HUES64 (cell line): Measurements from ENCODE around the gene SBF2. TPM values are rescaled to one million over a fixed set of nuclear protein-coding genes. Genes with fewer than 3 reads are reported as not detected.

Experiments
- H3K27ac ChIP-seq: 2 replicates; pipeline ENCODE4 v1.7.0; 2013; ENCODE audit warnings: low read depth, low read length, inconsistent platforms
- H3K27me3 ChIP-seq: 2 replicates; pipeline ENCODE4 v1.6.1; 2013; ENCODE audit warnings: mild to moderate bottlenecking, low read length; ENCODE audit not compliant: insufficient read depth
- H3K36me3 ChIP-seq: 2 replicates; pipeline ENCODE4 v1.6.1; 2013; ENCODE audit warnings: mild to moderate bottlenecking, low read length; ENCODE audit not compliant: insufficient read depth
- H3K4me1 ChIP-seq: 2 replicates; pipeline ENCODE4 v1.6.1; 2013; ENCODE audit warnings: mild to moderate bottlenecking, low read length, moderate library complexity; ENCODE audit not compliant: insufficient read depth
- H3K4me3 ChIP-seq: 2 replicates; pipeline ENCODE4 v1.5.1; 2013; ENCODE audit warnings: mild to moderate bottlenecking, low read length, moderate library complexity
- H3K9ac ChIP-seq: 2 replicates; pipeline ENCODE4 v1.6.1; 2013; ENCODE audit warnings: mild to moderate bottlenecking, low read depth, low read length
- H3K9me3 ChIP-seq: 2 replicates; pipeline ENCODE4 v1.6.1; 2013; ENCODE audit warnings: low read depth, low read length; ENCODE audit not compliant: insufficient read depth
- WGBS: fragments of 150-250, 120-280 bp; methylation state at CpG from one replicate; pipeline ENCODE4 v1.1.7; 2013; ENCODE audit warnings: missing lambda C conversion rate; 5-methylcytosine and 5-hydroxymethylcytosine counted together
- polyA plus RNA-seq, 2 experiments: library from polyadenylated mRNA; stranded (reverse); fragments of 50-300 nt; gene quantifications; one replicate each; pipeline ENCODE4 v1.2.3, GENCODE V29; 2013

SBF2 gene
- 17.3 TPM for polyA plus RNA-seq (2013, experiment 1 of 2)
- polyA plus RNA-seq (2013, experiment 2 of 2) = 19.6 TPM

GRCh38 chr11:10293423-10294289, at the start of gene SBF2:
TSS of gene SBF2 (minus strand) at chr11:10294219. CDS start at chr11:10294069, 150 bp downstream.
- WGBS = under 1% methylated on average over 81 of the region's 81 CpGs
- peaks cover 13% of the 10 kb centered on the region; the same call in 1 of the 2 replicates for H3K27me3 ChIP-seq
- peak within 1 kb of the TSS; percentile 94 for H3K27ac ChIP-seq
- peak within 1 kb of the TSS; percentile 79 for H3K4me3 ChIP-seq
- peaks cover 28% of the 10 kb centered on the region for H3K4me1 ChIP-seq
- H3K9me3 ChIP-seq = no peaks in the 10 kb centered on the region
- H3K36me3 ChIP-seq = no peaks in the 10 kb centered on the region
- H3K9ac ChIP-seq = peak within 1 kb of the TSS; percentile 86

DNA sequence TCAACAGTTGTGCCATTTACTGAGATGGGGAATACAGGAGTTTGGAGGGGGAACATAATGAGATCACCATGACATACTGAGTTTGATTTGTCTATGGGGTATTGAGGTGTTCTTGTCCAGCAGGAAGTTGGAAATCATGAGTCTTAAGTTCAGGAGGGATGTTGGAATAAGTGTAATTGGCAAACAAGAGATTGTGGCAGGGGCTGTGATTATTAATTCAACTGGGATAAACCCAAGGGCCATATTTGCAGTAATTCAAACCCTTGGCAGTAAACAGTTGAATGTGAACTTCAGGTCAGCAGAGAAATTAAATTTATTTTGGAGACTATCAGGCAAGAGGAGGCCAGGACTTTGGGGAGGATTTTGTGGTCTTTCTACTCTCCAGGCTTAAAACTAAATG, 44.3 kb upstream of the SBF2 start:
- no peak overlapping the region for H3K9ac ChIP-seq

DNA sequence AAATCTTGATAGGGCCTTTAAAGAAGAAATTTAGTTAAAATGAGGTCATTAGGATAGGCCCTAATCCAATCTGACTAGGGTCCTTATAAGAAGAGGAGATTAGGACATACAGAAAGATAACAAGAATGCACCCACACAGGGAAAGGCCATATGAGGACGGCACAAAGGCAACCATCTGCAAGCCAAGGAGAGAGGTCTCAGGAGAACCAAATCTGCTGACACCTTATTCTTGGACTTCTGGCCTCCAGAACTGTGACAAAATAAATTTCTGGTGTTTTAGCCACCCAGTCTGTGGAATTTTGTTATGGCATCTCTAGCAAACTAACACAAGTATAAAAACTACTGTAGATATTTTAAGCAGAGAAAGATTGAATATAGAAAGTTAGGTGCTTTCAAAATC, 39.5 kb upstream of the SBF2 start:
- Histone ChIP-seq H3K9me3 (no peaks in the 10 kb centered on the region), H3K9ac (no peak overlapping the region), H3K27ac (no peak overlapping the region), H3K4me1 (no peaks in the 10 kb centered on the region), H3K4me3 (no peak overlapping the region), H3K27me3 (no peaks in the 10 kb centered on the region), H3K36me3 (no peaks in the 10 kb centered on the region)
- 84% methylated on average over 1 of the region's 1 CpG for WGBS

More for the DNA sequence above, 44.3 kb upstream of the SBF2 start:
- Histone ChIP-seq H3K36me3 (no peaks in the 10 kb centered on the region), H3K27me3 (no peaks in the 10 kb centered on the region), H3K4me3 (no peak overlapping the region), H3K9me3 (no peaks in the 10 kb centered on the region), H3K4me1 (no peaks in the 10 kb centered on the region), H3K27ac (no peak overlapping the region)

DNA sequence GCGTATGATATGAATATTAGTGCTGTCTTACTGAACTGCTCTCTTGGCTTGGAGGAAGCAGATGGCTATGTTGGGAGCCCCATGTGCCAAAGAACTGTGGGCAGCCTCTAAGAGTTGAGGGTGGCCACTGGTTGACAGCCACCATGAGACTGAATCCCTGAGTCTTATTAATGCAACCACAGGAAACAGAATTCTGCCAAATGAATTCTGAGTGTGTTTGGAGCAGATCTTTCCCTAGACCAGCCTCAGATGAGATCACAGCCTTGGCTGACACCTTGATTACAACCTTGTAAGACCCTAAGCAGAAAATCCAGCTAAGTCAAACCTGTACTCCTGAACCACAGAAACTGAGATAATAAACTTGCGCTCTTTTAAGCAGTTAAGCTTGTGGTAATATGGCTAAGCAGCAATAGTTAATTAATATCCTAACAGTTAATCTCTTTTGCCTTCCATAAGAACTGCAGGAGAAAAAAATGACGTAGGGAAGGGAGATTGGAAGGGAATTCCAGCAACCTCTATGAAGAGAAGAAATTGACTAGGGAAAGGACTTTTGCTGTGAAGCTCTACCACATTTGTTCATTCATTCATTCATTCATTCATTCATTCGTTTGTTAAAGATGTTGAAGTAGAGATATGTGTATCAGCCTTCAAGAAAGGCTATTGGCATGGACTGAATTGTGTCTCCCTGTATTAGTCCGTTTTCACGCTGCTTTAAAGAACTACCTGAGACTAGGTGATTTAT, 37.7 kb upstream of the SBF2 start:
- Histone ChIP-seq H3K27me3 (no peaks in the 10 kb centered on the region), H3K36me3 (no peaks in the 10 kb centered on the region), H3K4me3 (no peak overlapping the region), H3K27ac (no peak overlapping the region), H3K9ac (no peak overlapping the region), H3K9me3 (no peaks in the 10 kb centered on the region), H3K4me1 (no peaks in the 10 kb centered on the region)
- WGBS = 92% methylated on average over 6 of the region's 6 CpGs

GRCh38 chr11:10329935-10330334, 35.9 kb upstream of the SBF2 start:
- 100% methylated on average over 2 of the region's 2 CpGs for WGBS
- Histone ChIP-seq H3K27me3 (no peaks in the 10 kb centered on the region), H3K36me3 (no peaks in the 10 kb centered on the region), H3K4me3 (no peak overlapping the region), H3K9ac (no peak overlapping the region), H3K9me3 (no peaks in the 10 kb centered on the region), H3K4me1 (no peaks in the 10 kb centered on the region), H3K27ac (no peak overlapping the region)

GRCh38 chr11:10329356-10329755, 35.3 kb upstream of the SBF2 start:
- Histone ChIP-seq H3K27ac (no peak overlapping the region), H3K9ac (no peak overlapping the region), H3K9me3 (no peaks in the 10 kb centered on the region), H3K27me3 (no peaks in the 10 kb centered on the region), H3K4me1 (0 out of 2 replicates have a peak, but pooled peaks cover under 1% of the 10 kb centered on the region), H3K36me3 (no peaks in the 10 kb centered on the region), H3K4me3 (no peak overlapping the region)
- WGBS = 95% methylated on average over 2 of the region's 2 CpGs

DNA sequence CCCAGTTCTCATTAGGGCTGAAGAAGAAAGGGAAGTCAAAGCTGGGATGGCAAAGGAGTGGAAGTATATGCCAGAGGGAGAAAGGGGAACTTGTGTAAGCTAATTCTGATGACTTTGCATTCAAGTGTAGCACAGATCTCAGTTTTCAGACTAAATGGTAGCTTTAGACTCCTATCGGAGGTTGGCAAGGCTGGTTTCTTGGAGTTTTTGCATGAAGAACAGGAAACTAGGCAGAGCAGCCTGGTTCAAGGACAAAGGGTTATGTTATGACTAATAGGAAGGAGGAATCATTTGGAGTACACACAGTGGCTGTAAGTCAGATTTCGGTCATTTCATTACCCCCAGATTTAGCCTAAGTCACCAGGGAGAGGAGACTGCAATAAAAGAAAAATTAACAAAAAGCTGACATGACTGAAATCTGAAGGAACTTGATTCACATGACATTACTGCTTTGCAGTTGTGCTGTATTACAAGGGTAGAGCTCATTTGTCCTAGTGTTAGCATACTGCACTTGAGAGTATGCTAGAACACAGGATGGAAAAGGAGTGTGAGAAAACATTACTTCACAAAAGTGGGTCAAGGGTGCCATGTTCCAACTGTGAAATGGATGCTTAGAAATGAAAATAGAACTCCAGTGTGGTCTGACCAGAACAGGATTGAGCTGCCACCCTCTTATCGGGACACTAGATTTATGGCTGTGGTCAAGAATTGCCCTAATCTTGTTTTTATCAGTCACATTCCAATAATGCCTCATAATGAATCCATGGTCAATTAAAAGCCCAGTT, 34.5 kb upstream of the SBF2 start:
- WGBS = 81% methylated on average over 3 of the region's 3 CpGs

GRCh38 chr11:10327254-10327653, 33.2 kb upstream of the SBF2 start:
- no peak overlapping the region for H3K4me3 ChIP-seq
- peaks cover 19% of the 10 kb centered on the region for H3K4me1 ChIP-seq
- no peak overlapping the region for H3K9ac ChIP-seq
- no peaks in the 10 kb centered on the region for H3K36me3 ChIP-seq
- no peak overlapping the region for H3K27ac ChIP-seq
- H3K27me3 ChIP-seq = no peaks in the 10 kb centered on the region
- H3K9me3 ChIP-seq = no peaks in the 10 kb centered on the region

More for the DNA sequence above, 34.5 kb upstream of the SBF2 start:
- no peak overlapping the region for H3K4me3 ChIP-seq
- H3K36me3 ChIP-seq = no peaks in the 10 kb centered on the region
- no peaks in the 10 kb centered on the region for H3K9me3 ChIP-seq
- H3K9ac ChIP-seq = no peak overlapping the region
- peaks cover 9% of the 10 kb centered on the region for H3K4me1 ChIP-seq
- no peaks in the 10 kb centered on the region for H3K27me3 ChIP-seq
- H3K27ac ChIP-seq = no peak overlapping the region

DNA sequence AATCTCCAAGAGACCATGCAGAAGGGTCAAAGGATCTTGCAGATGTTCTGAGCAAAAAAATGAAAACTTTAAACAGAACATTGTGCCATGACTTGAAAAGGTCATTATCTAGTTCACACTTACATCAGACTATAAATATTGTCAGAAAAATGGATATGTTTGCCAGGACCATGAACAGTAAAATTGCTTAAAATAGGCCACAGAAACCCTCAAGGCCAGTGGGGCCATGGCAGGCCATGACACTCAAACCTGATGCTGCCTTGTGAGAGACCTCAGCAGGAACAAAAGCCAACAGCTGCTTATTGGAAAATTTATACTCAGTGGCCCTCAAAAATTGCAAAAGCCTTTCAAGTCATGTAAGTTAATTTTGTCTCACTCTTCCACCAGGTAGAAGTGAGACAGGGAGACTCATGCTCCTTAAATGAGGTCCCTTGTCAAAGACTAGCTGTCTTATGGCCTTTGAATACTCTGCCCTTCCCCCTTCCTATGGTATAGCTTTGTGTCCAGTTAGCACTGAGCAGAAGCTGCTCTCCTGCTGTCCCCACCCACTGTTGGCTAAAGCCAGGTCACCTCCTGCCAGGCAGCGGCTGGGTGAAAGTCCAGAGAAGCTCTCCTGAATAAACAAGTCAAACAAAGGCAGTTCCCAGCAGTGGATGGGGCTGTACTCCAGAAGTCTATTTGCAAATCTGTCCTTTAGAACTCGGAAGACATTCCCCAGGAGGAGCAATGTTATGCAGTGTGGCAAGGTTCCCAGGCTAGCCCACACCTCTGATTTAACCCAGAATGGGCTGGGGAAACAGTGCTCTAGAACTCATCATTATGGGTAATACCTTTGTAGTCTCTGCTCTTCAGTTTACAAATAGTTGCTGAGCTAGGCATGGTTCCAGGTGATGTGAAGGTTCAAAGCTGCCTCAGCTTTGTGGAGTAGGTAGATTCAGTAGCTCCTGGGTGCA, 32.3 kb upstream of the SBF2 start:
- no peaks in the 10 kb centered on the region for H3K9me3 ChIP-seq
- H3K36me3 ChIP-seq = no peaks in the 10 kb centered on the region
- no peaks in the 10 kb centered on the region for H3K27me3 ChIP-seq
- 66% methylated on average over 2 of the region's 2 CpGs for WGBS
- H3K4me3 ChIP-seq = no peak overlapping the region
- H3K9ac ChIP-seq = no peak overlapping the region
- H3K27ac ChIP-seq = no peak overlapping the region
- peaks cover 19% of the 10 kb centered on the region for H3K4me1 ChIP-seq

- H3K4me1 ChIP-seq = peaks cover 19% of the 10 kb centered on the region
These were observed 31.4 kb upstream of the SBF2 start for GRCh38 chr11:10325277-10326011.

More at GRCh38 chr11:10325277-10326011, 31.4 kb upstream of the SBF2 start:
- Histone ChIP-seq H3K9me3 (no peaks in the 10 kb centered on the region), H3K36me3 (no peaks in the 10 kb centered on the region), H3K27me3 (no peaks in the 10 kb centered on the region), H3K9ac (no peak overlapping the region), H3K27ac (no peak overlapping the region), H3K4me3 (no peak overlapping the region)
- WGBS = 86% methylated on average over 6 of the region's 6 CpGs
